WERI-Rb-1 (cell line): ENCODE data around the gene USE1.

Experiments
- DNase-seq: peaks from one replicate; pipeline ENCODE4 v3.0.0-alpha.2; 2020
- H3K27ac ChIP-seq: fragments of 250-450 bp; sonication (Bioruptor Pico); 2 replicates; pipeline ENCODE4 v1.5.1; 2020; ENCODE audit warnings: mild to moderate bottlenecking, moderate library complexity
- H3K27me3 ChIP-seq: fragments of 250-450 bp; sonication (Bioruptor Pico); 2 replicates; pipeline ENCODE4 v1.5.1; 2021; ENCODE audit warnings: mild to moderate bottlenecking, low read depth, moderate library complexity; ENCODE audit not compliant: insufficient read depth, severe bottlenecking
- H3K36me3 ChIP-seq: fragments of 250-450 bp; sonication (Bioruptor Pico); 2 replicates; pipeline ENCODE4 v1.5.1; 2020; ENCODE audit warnings: mild to moderate bottlenecking, moderate library complexity
- H3K4me3 ChIP-seq: 2 replicates; pipeline ENCODE4 v1.5.1; 2011; ENCODE audit warnings: low read depth, mild to moderate bottlenecking, control low read depth, low read length
- H3K9me3 ChIP-seq: fragments of 250-450 bp; sonication (Bioruptor Pico); 2 replicates; pipeline ENCODE4 v1.5.1; 2021; ENCODE audit warnings: mild to moderate bottlenecking, moderate library complexity; ENCODE audit not compliant: severe bottlenecking
- CTCF ChIP-seq: IDR thresholded peaks from 2 replicates; pipeline ENCODE4 v1.5.1; 2011; ENCODE audit warnings: low read depth, mild to moderate bottlenecking, control low read depth, inconsistent platforms, low read length

Gene USE1

GRCh38 chr19:17197666-17198065 is 17.5 kb upstream of the USE1 start:
- H3K27ac ChIP-seq = no peak overlapping the region
- no peaks in the 10 kb centered on the region for H3K9me3 ChIP-seq
- no peak overlapping the region for H3K4me3 ChIP-seq
- no peak for TF ChIP-seq CTCF
- DNase-seq = no peak
- H3K27me3 ChIP-seq = no peaks in the 10 kb centered on the region
- H3K36me3 ChIP-seq = peaks cover 71% of the 10 kb centered on the region

GRCh38 chr19:17200408-17201079 is 14.6 kb upstream of the USE1 start:
- no peak overlapping the region for H3K27ac ChIP-seq
- no peak for TF ChIP-seq CTCF
- H3K9me3 ChIP-seq = no peaks in the 10 kb centered on the region
- DNase-seq = no peak
- no peak overlapping the region for H3K4me3 ChIP-seq
- no peaks in the 10 kb centered on the region for H3K27me3 ChIP-seq
- H3K36me3 ChIP-seq = peaks cover 56% of the 10 kb centered on the region

GRCh38 chr19:17202249-17202648 is 12.9 kb upstream of the USE1 start:
- Histone ChIP-seq H3K27me3 (no peaks in the 10 kb centered on the region), H3K9me3 (no peaks in the 10 kb centered on the region), H3K27ac (no peak overlapping the region), H3K4me3 (no peak overlapping the region), H3K36me3 (peaks cover 66% of the 10 kb centered on the region)
- no peak for DNase-seq
- TF ChIP-seq CTCF = no peak

- Histone ChIP-seq H3K27me3 (no peaks in the 10 kb centered on the region), H3K36me3 (peaks cover 64% of the 10 kb centered on the region), H3K4me3 (no peak overlapping the region), H3K27ac (no peak overlapping the region), H3K9me3 (no peaks in the 10 kb centered on the region)
- TF ChIP-seq CTCF = no peak
- DNase-seq = no peak
Observed at GRCh38 chr19:17202713-17203112, 12.4 kb upstream of the USE1 start.

GRCh38 chr19:17205237-17206140 is 9.7 kb upstream of the USE1 start:
- DNase-seq = peak; percentile 80
- Histone ChIP-seq H3K36me3 (peaks cover 62% of the 10 kb centered on the region), H3K27me3 (no peaks in the 10 kb centered on the region), H3K4me3 (no peak overlapping the region), H3K27ac (peak overlapping the region; percentile 45), H3K9me3 (no peaks in the 10 kb centered on the region)
- peak; percentile 96 for TF ChIP-seq CTCF
